Measurements from ENCODE around the gene GSG1L.

GSG1L gene

DNA sequence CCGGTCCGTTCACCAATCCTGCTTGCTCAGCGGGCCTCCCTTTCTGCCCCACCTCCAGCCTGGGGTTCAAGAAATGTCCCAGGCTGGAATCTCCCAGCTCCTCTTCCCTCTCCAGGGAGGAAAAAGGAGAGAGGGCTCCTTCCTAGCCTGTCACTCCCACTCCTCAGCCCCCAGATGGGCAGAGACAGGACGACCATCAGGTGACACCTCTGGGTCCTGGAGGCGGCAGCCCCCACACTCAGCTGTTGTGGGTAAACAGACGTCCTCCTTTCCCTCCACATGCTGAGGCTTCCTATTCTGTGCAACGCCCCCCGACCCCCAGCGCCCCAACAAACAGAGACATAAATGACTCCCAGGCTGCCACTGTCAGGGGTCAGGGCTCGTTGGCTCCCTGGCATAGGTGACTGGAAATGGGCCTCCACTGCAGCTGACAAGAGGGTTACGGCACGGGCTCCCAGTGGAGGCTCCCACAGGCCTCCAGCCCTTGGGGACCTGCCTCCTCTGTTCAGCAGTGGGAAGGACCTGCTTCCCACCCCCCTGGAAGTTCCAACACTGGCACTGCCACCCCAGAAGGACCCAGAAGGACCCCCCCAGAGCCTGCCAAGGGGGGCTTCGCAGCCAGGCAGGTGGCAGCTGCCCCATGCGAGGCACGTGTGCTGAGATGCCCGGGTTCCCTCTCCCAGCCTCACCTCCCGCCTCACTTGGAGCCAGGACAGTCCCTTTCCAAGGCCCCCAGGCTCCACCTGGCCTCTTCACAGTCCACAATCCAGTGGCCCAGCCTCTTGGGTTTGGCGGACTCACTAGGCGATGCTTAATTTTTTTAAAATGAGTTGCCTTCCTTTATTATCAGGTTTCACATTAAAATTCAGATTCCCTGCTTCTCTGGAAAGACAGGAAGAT is 281.3 kb downstream of the GSG1L start:
- DNase-seq, result no peak

DNA sequence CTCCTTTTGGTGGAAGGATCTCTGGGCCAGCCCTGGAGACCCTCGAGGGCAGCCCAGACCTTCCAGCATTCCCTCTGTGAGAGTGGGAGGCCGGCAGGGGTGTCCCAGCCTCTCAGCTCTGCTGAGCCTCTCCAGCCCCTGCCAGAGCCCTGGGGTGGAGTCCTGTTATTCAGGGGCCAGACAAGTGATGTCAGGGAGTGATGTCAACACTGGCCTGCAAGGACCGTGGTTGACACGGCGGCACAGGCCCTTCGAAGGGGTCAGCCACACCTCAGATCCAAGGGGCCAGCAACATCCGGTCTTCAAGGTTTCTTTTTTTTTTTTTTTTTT is 282.4 kb downstream of the GSG1L start:
- DNase-seq, result no peak

DNA sequence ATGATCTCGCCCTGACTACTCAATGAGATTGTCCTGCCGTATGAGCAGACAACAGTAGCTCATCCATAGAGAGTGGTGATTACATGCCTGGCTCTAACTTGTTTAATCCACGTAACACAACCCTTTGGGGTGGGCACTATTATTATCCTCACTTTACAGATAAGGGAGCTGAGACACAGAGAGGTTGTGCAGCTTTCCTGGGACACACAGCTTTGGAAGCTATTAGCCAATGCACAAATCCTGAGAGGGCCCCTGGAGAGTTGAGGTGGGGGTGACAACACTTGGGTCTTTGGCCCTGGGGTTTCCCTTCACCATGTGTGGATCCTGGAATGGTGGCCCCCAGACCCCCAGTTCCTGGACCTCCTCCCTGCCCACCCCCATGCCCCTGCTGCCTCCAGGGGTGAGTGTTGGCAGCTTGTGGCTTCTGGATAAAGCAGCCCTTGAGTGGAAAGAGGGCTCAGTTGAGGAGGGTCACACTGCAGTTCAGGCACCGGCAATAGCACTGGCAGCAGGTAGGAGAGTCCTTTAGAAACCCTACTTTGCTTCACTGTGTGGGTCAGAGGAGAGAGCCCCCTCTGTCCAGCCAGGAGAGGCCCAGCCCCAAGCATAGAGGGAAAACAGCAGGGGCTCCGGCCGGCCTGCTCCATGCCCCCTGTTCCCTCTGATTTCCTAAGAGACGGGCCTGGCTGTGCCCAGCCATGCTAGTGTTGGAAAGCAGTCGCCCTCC is 282.9 kb downstream of the GSG1L start:
- no peak for DNase-seq

DNA sequence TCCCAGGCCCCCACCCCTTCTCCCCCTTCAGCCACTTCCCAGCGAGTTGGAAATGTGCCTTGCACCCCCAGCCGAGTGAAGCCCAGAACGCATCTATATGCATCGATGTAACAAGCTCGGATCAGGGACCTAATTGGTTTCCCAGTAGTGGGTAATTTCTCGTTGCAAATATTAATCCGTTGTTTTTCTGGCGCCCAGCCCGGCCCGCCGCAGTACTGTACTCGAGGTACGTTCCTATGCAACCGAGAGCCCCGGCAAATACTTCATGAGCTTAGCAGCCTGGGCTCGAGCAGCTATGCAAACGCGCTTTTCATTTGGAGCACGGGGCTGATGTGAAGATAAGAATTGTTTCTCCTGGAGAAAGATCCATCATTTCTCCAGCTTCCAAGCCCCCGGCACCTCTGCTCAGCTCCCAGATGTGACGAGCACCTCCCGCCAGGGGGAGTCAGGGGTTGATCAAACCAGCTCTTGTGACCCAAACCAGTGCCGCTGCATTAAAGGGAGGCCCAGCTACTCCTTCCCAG is 283.8 kb downstream of the GSG1L start:
- DNase-seq, result no peak

DNA sequence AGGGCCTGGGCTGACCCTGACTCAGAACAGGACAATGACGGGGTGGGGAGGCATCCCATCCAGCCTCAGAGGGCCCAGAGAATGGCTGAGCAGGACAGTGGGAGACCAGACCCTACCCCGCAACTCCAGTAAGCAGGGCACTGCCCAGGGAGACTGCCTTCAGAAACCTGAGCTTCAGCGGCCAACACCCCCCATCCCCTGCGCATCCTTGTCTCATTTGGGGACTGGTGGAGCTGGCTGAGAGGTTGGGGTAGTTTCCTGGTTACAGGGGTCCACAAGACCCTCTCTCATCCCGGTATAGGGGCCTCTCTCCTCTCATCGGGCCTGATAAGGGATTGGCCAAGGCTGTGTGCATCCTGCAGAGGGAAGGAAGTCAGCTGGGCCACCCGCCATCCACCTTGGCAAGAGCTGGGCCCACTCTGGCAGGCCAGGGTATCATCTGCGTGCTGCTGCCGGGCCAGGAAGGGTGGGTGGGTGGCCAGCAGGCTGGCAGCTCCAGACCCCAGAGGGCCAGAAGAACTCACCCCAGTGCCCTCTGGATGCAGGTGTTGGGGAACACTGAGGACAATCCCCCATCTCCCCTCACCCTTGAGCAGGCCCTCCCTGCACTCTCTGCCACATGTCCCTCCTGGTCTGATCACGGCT is 284.5 kb downstream of the GSG1L start:
- no peak for DNase-seq

DNA sequence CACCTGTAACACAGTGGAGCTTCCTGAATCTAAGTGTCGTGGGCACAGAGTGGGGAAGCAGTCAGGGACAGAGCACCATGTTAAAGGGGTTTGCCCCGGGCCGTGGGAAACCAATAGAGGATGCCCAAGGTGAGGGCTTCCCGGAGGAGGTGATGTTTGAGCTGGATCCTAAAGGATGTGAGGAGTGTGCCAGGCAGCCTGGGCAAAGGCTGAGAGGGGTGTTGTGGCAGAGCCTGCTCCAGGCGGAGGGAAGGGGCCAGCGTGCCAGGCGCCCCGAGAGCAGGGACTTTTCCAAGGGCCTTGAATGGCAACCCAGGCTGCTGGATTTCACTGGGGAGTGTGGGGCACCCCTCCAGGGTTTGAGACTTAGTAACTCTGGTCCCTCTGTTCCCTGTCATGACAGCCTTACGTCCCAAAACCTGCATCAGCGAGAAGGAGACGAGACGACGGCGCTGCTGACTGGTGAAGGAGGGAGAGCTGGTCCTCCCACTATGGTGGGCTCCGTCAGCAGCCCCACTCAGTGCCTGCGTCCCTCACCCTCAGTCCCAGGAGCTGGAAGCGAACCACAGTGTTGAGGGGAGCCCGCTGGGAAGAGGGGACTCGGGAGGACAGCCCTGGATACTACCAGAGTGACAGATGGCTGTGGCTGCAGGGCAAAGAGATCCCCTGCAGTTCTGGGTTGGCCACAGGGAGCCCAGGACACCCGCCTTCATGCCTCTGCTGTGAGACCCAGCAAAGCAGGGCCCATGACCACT is 285.2 kb downstream of the GSG1L start:
- no peak for DNase-seq

DNA sequence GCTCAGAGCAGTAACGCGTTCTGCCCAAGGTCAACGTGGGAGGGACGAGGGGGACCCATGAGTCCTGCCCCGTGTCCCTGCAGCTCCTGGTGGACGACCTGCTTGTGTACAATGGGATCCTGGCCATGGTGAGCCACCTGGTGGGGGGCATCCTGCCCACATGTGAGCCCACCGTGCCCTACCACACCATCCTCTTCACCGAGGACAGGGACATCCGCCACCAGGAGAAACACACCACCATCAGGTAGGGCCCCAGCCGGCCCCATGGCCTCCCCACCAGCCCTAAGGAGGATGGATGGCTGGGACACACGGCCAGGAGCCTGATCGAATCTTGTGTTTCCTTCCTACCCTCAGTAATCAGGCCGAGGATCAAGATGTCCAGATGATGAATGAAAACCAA is 286.0 kb downstream of the GSG1L start:
- no peak for DNase-seq

DNA sequence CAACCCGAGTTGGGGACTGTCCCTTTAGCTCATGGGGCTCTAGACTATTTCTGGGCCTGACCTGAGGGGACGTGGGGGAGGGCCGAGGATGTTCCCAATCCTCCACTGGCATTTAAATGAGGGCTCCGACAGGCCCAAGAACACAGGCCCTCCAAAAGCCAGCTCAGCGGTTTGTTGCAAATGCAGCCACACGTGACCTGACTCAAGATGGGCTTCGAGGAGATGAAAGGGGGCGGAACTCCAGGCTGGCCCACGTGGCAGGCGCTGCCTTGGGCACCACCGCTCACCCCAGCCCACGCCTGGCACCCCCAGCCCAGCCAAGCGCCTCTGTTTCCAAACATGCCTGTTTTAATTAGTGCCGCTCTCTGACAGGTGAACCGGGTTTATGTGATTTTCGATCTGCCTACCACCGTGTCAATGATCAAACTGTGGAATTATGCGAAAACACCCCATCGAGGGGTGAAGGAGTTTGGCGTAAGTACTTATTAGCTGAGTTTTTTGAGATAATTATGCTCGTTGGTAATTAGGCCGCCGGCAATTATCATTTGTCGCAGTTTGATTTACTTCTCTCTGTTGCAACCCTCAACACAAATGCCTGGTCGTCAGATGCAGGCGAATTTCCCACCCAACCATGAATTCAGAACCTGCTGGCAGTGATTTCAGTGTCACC is 286.8 kb downstream of the GSG1L start:
- no peak for DNase-seq

DNA sequence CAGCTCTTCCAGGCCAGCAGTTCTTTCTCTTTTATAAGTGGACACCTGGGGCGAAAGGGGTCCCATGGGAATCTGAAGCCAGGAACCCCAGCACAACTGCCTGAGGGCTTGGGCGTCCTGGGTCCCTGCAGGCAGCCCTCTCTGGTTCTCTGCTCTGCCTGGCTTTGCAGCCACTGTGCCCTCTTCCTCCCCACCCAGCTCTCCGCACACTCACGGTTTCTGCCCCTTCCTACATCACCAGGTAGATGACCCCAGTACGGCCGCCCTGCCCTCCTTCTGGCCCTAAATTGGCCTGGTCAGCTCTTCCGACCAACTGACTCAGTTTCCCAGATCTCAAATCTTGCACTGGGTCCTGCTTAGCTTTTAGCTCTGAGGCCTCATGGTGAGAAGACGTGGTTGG is 288.3 kb downstream of the GSG1L start:
- no peak for DNase-seq

DNA sequence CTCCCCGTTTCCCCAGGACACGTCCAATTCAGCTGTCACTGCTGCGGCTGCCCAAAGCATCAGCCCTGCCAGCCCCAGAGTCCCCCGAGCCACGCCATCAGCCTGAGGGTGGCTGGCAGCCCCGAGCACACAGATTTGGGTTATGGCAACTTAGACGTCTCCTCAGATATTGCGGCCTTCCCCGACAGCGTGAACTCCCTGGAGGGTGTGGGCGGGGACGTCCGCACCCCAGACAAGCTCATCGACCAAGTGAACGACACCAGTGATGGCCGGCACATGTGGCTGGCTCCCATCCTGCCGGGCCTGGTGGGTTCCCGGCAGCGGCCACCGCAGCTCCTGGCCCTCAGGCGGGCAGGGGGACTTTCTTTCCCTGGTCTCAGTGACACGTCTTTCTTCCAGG is 288.7 kb downstream of the GSG1L start:
- DNase-seq, result no peak

DNA sequence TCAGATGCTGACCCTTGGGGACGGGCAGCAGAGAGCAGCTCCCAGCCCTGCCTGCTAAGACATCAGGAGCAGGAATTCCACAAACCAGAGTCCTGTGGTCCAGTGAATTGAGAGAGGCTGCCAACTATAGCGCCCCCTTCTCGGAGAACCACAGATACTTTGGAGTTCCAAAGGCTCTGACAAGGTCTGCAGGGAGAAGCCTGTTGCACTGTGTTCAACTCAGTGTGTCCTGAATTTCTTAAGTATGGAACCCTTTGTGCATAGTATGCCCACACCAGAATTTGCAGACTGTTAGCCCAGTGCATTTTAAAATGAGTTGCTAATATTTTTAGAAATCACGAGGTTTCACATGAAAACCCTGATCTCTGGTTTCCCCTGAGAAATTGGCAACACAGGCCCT is 290.2 kb downstream of the GSG1L start:
- DNase-seq, result no peak

DNA sequence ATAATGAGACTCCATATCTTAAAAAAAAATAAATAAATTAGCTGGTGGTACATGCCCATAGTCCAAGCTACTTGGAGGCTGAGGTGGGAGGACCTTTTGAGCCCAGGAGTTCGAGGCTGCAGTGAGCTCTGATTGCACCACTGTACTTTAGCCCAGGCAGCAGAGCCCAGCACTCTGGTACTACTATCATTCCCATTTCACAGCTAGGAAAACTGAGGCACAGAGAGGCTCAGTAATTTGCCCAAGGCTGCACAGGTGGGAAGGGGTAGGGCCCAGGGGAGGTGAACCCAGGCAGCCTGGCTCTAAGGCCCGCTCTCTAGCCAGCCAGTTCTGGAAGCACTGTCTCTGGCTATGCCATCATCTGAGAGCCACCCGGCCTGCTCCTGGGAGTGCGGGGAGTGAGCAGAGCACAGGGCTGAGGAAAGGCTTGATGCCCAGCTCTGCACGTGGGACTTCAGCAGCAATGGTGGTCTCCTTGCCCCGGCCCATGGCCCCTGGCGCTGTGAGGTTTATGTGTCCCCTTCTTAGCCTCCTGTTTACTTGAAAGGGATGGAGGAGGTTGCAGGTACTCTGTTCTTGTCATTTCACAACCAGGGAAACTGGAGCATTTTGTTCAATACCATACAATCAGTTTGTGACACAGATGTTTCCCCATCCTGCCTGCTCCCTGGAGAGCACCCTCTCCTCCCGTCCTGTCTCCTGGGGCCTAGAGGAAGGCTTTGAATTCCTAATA is 291.3 kb downstream of the GSG1L start:
- peak; percentile 86 for DNase-seq

DNA sequence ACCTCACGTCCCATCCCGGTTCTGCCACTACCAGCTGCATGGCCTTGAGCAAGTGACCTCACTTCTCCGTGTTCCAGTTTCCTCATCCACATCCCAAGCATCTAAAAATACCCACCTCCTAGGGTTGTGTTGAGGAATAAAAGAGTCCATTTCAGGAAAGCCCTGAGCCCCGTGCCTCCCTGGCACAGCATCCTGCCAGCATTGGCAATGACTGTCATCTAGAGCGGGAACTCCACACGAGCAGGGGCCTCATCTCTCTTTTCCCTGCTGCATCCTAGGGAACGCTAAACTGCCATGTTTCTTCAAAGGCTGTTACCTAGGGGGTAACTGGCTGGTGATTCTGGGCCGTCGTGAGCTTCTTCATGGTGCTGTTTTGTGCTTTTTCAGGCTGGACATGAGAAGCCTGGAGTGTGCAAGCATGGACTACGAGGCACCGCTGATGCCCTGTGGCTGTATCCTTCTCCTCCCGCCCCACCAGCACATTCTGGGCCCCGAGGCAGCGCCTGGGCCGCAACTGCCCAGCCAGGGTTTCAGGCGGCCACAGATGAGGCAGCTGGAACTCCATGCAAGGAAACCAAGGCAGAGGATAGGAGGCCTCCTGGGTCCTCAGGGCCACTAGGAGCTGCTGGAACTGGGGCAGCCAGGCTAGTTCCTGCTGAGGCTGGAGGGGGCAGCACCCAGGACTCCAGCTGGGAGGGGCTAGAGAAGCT is 292.2 kb downstream of the GSG1L start:
- no peak for DNase-seq

DNA sequence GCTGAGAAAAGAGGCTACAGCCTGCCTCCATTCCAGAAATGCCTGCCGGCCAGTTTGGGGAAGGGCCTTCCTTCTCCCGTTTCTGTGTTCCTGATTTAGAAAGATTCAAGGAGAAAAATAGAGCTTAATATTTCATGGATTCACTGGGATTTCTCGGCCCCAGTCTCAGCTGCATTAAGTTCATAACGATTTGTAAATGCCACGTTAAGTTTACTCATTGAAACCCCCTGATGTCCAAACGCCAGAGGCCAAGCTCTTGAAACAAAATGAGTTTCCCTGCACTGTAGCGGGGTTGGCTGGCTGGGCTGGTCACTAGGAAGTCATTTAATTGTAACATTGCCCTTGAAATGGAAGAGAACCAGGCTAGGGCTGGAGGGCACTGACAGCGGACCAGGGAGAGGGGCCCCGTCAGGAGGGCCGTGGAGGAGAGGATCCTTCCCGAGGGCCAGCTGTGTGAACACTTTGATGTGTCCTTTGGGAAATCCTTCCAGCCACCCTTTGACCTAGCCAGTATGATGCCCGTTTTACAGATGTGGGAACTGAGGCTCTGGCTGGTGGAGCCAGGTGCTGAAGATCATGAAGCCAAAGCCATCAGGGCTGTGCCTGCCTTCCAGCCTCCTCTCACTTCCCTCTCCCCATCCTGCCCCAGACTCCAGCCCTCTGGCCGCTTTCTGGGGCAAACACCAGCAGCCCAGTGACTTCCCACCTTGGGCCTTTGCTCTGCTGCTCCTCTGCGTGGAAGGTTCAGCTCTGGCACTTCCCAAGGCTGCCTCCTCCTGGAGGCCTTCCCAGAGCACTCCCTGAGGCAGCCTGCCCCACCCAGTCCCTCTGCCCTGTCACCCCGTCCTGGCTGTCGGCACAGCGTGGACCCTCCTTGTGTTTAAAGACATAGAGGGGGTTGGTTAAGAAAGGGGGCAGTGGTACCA is 293.0 kb downstream of the GSG1L start:
- no peak for DNase-seq

DNA sequence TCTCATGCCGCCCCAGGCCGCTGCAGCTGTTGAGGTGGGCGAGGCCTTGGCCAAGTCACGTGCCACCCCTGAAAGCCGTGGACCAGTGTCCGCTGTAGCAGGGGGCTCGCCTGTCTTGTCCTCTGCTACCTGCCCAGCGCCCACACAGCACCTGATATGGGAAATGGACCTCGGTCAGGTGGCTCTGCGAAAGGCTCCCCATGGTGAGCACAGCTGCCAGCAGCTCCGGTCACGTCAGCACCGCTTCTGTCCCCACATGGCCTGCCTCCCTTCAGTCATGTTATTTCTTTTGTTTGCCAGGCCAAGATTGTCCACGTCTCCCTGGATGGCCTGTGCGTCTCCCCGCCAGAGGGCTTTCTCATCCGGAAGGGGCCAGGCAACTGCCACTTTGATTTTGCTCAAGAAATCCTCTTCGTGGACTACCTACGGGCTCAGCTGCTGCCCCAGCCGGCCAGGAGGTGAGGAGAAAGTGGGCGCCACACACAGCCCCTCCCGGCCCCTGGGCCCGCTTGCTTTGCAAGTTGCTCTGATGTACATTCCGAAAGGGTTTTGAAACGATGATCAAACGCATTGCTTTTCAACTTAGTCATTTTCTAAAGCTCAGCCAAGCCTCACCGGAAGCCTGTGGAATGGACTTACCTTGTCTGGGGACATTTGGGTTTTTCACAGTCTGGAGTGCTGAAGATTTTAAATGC is 293.8 kb downstream of the GSG1L start:
- DNase-seq, result no peak

DNA sequence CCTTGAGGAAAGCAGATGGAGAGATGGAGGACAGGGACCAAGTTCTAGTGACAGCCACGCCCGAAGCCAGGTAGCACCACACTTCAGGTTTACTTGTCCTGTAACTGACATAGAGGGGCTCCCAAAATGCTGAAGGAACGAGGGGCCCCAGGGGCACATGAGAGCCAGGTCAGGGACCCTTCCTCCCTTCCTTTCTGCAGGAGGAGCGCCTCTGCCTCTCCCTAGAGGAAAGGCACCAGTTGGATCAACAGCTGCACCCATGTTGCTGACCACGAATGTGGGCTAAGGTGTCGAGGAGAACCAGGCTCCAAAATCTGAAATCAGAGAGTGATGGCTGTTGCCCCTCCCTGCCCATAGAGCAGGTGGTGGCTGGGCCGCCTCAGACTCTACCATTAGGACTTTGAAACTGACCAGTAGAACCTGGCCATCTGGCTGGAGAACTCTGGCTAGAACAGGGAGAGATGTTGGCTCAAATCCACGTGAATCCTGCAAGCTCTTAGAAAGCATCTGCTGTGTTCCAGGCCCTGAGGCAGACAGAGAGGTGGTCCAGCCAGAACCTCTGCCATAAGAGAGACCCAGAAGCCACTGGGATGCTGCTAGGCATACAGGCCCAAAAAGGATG is 294.8 kb downstream of the GSG1L start:
- DNase-seq, result no peak

DNA sequence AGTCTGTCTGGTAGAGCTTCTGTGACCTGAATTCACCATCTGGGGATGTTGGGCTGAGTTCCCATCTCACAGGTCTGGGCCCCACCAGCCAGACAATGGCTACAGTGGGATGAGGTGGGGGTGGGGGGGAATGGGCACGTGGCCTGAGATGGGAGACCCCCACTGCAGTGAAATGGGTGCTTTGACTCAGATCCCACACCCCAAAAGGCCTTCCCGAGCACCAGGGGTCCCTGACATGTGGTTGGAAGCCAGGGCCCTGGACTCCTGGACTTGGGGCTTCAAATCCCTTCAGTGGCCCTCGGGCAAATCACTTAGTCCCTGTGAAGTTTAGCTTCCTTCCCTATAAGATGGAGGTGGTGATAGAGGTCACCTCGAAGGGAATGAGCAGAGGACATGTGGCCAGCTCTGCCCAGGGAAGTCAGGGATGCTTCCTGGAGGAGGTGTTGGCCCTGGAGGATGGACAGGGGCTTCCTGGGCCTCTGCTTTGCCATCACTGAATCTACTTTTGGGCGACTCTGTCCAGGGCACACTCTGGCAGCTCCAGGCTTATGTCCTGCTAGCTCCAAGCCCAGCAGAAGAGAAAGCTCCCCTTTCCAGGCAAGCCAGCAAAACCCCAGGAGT is 295.4 kb downstream of the GSG1L start:
- DNase-seq, result no peak

DNA sequence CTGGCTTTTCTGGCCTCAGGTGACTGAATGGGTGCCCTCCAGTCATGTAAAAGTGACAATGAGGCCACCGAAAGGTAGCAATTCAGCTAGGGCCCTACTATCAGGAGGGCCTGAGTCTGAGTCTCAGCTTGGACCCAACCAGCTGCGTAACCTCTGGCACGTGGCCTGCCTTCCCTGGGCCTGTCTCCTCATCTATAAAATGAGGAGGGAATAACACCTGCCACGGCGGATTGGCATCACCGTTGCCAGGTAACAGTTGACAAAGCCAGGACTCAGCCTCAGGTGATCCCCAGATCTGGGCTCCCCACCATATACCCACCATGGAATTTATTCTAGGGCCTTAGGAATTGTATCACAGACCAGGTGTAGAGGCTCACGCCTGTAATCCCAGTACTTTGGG is 296.4 kb downstream of the GSG1L start:
- DNase-seq, result peak; percentile 37

Measured in NCI-H2171 treated with DMSO at 0.1 percent for 48 hours (cell line).